Activated naive CD8-positive, alpha-beta T cell treated with anti-CD3 and anti-CD28 coated beads for 36 hours (primary cell): ENCODE results near the gene ZNF41. TPM values are rescaled to one million over a fixed set of nuclear protein-coding genes. Genes with fewer than 3 reads are reported as not detected.
"Not testable (repeated sequence)": the region's sequence is repeated elsewhere in the genome, so short reads cannot be mapped to it uniquely, and the experiment has no call there.

Source experiments
- DNase-seq: peaks from one replicate; pipeline ENCODE4 v3.0.0; 2021
- H3K27ac Mint-ChIP-seq: one replicate; pipeline ENCODE4 v1.8.0; 2022; ENCODE audit warnings: mild to moderate bottlenecking, moderate library complexity, mixed read lengths
- H3K27me3 Mint-ChIP-seq: one replicate; pipeline ENCODE4 v1.8.0; 2022; ENCODE audit warnings: mild to moderate bottlenecking, mixed read lengths
- H3K36me3 Mint-ChIP-seq: one replicate; pipeline ENCODE4 v1.8.0; 2021; ENCODE audit warnings: mild to moderate bottlenecking, mixed read lengths
- H3K4me1 Mint-ChIP-seq: one replicate; pipeline ENCODE4 v1.8.0; 2021; ENCODE audit warnings: mixed read lengths
- H3K4me3 Mint-ChIP-seq: one replicate; pipeline ENCODE4 v1.8.0; 2022; ENCODE audit warnings: mild to moderate bottlenecking, moderate library complexity, mixed read lengths
- H3K9me3 Mint-ChIP-seq: one replicate; pipeline ENCODE4 v1.8.0; 2022; ENCODE audit warnings: mixed read lengths
- total RNA-seq, 2 experiments: library from RNA; stranded (reverse); gene quantifications; one replicate each; pipeline ENCODE4 v1.2.3, GENCODE V29; 2021

ZNF41 gene
- 1 to 10 TPM; 8.8 TPM for total RNA-seq

- peak within 1 kb of the TSS; percentile 91 for H3K4me3 Mint-ChIP-seq
- DNase-seq = peak; percentile 70
- peaks cover 31% of the 10 kb centered on the region for H3K4me1 Mint-ChIP-seq
- H3K36me3 Mint-ChIP-seq = peaks cover 20% of the 10 kb centered on the region
- H3K9me3 Mint-ChIP-seq = no peaks in the 10 kb centered on the region
- no peaks in the 10 kb centered on the region for H3K27me3 Mint-ChIP-seq
- peak within 1 kb of the TSS; percentile 84 for H3K27ac Mint-ChIP-seq
These were observed at the start of gene ZNF41 for GRCh38 chrX:47482512-47483305. TSS of gene ZNF41 (minus strand) at chrX:47483222. CDS start at chrX:47467481, 15,741 bp downstream.

DNA sequence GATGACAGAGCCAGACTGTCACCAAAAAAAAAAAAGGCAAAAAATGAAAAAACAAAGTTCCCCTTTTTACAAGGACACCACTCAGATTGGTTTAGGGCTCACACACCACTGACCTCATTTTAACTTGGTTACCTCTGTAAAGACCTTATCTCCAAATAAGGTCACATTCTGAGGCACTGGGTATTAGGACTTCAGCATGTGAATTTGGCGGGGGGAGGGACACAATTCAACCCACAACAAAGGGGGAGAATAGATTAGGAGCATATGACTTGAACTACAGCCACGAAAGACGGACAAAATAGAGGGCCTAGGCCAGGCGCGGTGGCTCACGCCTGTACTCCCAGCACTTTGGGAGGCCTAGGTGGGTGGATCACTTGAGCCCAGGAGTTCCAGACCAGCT, 47.0 kb upstream of the ZNF41 start:
- Mint-ChIP-seq H3K9me3 (no peaks in the 10 kb centered on the region), H3K4me1 (no peaks in the 10 kb centered on the region)
- no peak for DNase-seq

DNA sequence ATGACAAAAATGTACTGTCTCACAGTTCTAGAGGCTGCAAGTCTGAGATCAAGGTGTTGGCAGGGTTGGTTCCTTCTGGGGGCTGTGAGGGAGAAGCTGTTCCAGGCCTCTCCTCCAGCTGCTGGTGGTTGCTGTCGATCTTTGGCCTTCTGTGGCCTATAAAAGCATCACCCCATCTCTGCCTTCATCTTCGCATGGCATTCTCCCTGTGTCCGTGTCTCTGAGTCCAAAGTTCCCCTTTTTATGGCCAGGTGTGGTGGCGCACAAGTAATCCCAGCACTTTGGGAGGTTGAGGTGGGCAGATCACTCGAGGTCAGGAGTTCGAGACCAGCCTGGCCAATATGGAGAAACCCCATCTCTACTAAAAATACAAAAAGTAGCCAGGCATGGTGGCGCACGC, 46.5 kb upstream of the ZNF41 start:
- no peaks in the 10 kb centered on the region for H3K36me3 Mint-ChIP-seq
- no peak overlapping the region for H3K27ac Mint-ChIP-seq
- H3K27me3 Mint-ChIP-seq = no peaks in the 10 kb centered on the region
- no peaks in the 10 kb centered on the region for H3K4me1 Mint-ChIP-seq
- DNase-seq = no peak
- no peak overlapping the region for H3K4me3 Mint-ChIP-seq
- H3K9me3 Mint-ChIP-seq = no peaks in the 10 kb centered on the region

More for the DNA sequence above, 47.0 kb upstream of the ZNF41 start:
- no peak overlapping the region for H3K27ac Mint-ChIP-seq
- no peaks in the 10 kb centered on the region for H3K36me3 Mint-ChIP-seq
- H3K4me3 Mint-ChIP-seq = no peak overlapping the region
- H3K27me3 Mint-ChIP-seq = no peaks in the 10 kb centered on the region

- Mint-ChIP-seq H3K36me3 (no peaks in the 10 kb centered on the region), H3K27me3 (no peaks in the 10 kb centered on the region)
These were observed 40.7 kb upstream of the ZNF41 start for GRCh38 chrX:47523713-47524166.

DNA sequence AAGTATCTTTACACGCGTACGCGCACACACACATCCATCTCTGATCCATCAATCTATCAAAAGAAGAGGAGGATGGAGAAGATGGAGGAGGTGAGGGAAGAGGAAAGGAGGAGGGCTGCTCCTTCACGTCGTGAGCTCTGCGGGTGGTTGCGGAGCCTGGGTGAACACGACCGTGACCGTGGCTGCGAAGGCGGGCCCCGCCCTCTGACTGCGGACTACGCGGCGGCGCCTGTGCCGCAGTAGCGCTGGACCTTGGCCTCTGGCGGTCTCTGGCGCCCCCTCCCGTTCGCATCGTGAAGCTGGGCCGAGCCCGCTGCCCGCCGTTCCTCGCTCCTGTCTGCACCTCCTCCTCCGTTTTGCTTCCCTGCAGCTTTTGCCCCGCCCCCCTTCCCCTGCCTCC, 40.3 kb upstream of the ZNF41 start:
- Mint-ChIP-seq H3K36me3 (no peaks in the 10 kb centered on the region), H3K27me3 (no peaks in the 10 kb centered on the region), H3K4me3 (peak overlapping the region; percentile 61), H3K4me1 (peaks cover 5% of the 10 kb centered on the region), H3K27ac (no peak overlapping the region), H3K9me3 (no peaks in the 10 kb centered on the region)
- DNase-seq = peak; percentile 78

More at GRCh38 chrX:47523713-47524166, 40.7 kb upstream of the ZNF41 start:
- Mint-ChIP-seq H3K4me3 (peak overlapping the region; percentile 54), H3K4me1 (peaks cover 3% of the 10 kb centered on the region), H3K9me3 (no peaks in the 10 kb centered on the region), H3K27ac (no peak overlapping the region)
- no peak for DNase-seq

DNA sequence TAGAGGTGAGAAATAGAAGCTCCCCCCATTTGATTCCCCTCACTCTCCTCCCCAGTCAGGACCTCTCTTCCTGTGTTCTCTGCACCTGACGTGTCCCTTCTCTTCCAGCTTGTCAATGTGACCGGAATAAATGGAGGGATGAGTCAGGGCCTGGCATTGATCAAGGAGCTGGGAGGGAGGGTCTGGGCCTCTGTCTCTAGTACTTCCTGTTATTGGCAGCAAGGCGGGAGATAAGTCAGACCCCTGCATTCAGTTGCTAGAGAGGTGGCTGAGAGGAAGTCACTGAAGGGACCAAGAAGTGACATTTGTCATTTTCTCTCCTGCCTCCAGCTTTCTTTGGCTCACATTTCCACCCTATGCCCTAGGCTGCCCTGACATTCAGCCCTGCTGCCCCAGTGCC, 35.1 kb upstream of the ZNF41 start:
- no peak for DNase-seq
- Mint-ChIP-seq H3K27me3 (no peaks in the 10 kb centered on the region), H3K4me1 (peaks cover 13% of the 10 kb centered on the region), H3K4me3 (no peak overlapping the region), H3K9me3 (no peaks in the 10 kb centered on the region), H3K27ac (no peak overlapping the region), H3K36me3 (no peaks in the 10 kb centered on the region)

GRCh38 chrX:47515941-47516665, 33.1 kb upstream of the ZNF41 start:
- Mint-ChIP-seq H3K27me3 (no peaks in the 10 kb centered on the region), H3K27ac (no peak overlapping the region), H3K4me3 (no peak overlapping the region), H3K4me1 (peaks cover 17% of the 10 kb centered on the region), H3K36me3 (no peaks in the 10 kb centered on the region), H3K9me3 (no peaks in the 10 kb centered on the region)
- no peak for DNase-seq

- H3K4me3 Mint-ChIP-seq = no peak overlapping the region
- peaks cover 17% of the 10 kb centered on the region for H3K4me1 Mint-ChIP-seq
- no peaks in the 10 kb centered on the region for H3K27me3 Mint-ChIP-seq
- H3K9me3 Mint-ChIP-seq = no peaks in the 10 kb centered on the region
- DNase-seq = no peak
- H3K36me3 Mint-ChIP-seq = no peaks in the 10 kb centered on the region
- no peak overlapping the region for H3K27ac Mint-ChIP-seq
These were observed 31.7 kb upstream of the ZNF41 start for GRCh38 chrX:47514533-47515235.

- not testable (repeated sequence) for H3K36me3 Mint-ChIP-seq, H3K27me3 Mint-ChIP-seq, H3K9me3 Mint-ChIP-seq
- peak overlapping the region; percentile 81 for H3K4me3 Mint-ChIP-seq
- H3K27ac Mint-ChIP-seq = peak overlapping the region; percentile 79
- H3K4me1 Mint-ChIP-seq = peaks cover 15% of the 10 kb centered on the region
- DNase-seq = peak; percentile 5
These were observed 30.3 kb upstream of the ZNF41 start for GRCh38 chrX:47513034-47513965.

GRCh38 chrX:47512383-47512782, 29.4 kb upstream of the ZNF41 start:
- not testable (repeated sequence) for H3K9me3 Mint-ChIP-seq, DNase-seq, H3K27ac Mint-ChIP-seq, H3K36me3 Mint-ChIP-seq, H3K27me3 Mint-ChIP-seq
- H3K4me3 Mint-ChIP-seq = peak overlapping the region; percentile 53
- peaks cover 14% of the 10 kb centered on the region for H3K4me1 Mint-ChIP-seq

GRCh38 chrX:47507153-47507867, 24.3 kb upstream of the ZNF41 start:
- Mint-ChIP-seq H3K27me3 (no peaks in the 10 kb centered on the region), H3K36me3 (no peaks in the 10 kb centered on the region), H3K4me3 (no peak overlapping the region), H3K27ac (no peak overlapping the region), H3K4me1 (peaks cover 2% of the 10 kb centered on the region), H3K9me3 (no peaks in the 10 kb centered on the region)
- DNase-seq = no peak

DNA sequence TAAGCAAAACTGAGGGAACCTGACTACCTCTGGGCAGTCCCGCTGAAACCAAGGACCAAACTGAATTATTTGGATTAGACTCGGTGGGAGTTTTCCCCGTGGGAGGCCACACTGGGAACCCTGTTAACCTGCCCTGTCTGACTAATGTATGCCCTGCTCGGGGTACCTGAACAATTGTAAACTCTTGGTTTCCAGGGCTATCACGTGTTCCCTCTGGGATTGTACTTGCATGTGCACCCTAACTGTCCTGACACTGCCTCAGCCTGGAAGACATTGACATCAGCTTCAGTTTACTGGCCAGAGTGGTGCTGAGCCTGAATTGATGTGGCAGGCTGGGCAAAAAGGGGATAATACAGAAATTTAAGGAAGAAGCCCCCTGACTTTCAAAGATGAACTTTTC, 20.1 kb upstream of the ZNF41 start:
- H3K36me3 Mint-ChIP-seq = no peaks in the 10 kb centered on the region
- H3K27me3 Mint-ChIP-seq = no peaks in the 10 kb centered on the region
- no peak for DNase-seq
- H3K9me3 Mint-ChIP-seq = no peaks in the 10 kb centered on the region
- no peak overlapping the region for H3K27ac Mint-ChIP-seq
- no peak overlapping the region for H3K4me3 Mint-ChIP-seq
- H3K4me1 Mint-ChIP-seq = peaks cover 2% of the 10 kb centered on the region

- H3K27ac Mint-ChIP-seq = no peak overlapping the region
- H3K4me3 Mint-ChIP-seq = no peak overlapping the region
These were observed 19.5 kb upstream of the ZNF41 start for GRCh38 chrX:47502316-47503125.

More at GRCh38 chrX:47502316-47503125, 19.5 kb upstream of the ZNF41 start:
- no peaks in the 10 kb centered on the region for H3K27me3 Mint-ChIP-seq
- DNase-seq = no peak
- H3K9me3 Mint-ChIP-seq = no peaks in the 10 kb centered on the region
- H3K36me3 Mint-ChIP-seq = no peaks in the 10 kb centered on the region
- peaks cover 2% of the 10 kb centered on the region for H3K4me1 Mint-ChIP-seq
